H1 (cell line): ENCODE results near the gene PNLIPRP1. TPM values are rescaled to one million over a fixed set of nuclear protein-coding genes. Genes with fewer than 3 reads are reported as not detected.

Source experiments
- CTCF ChIA-PET: fragments of 300-600 bp; sonication (Branson Sonifier 250); formaldehyde crosslinking; loops from one replicate; lab custom pipeline; 2021; ENCODE audit not compliant: partially characterized antibody; lab: Charles Lee
- POLR2A ChIA-PET: fragments of 300-600 bp; sonication (Branson Sonifier 250); formaldehyde crosslinking; loops from one replicate; lab custom pipeline; 2021; ENCODE audit warnings: inconsistent platforms; ENCODE audit not compliant: partially characterized antibody; lab: Charles Lee
- DNase-seq, 2 experiments: peaks; one replicate each; pipeline versions ENCODE4 v3.0.0 to v3.0.0-alpha.2; 2010 to 2022; ENCODE audit warnings: low spot score in 2 of 2, low read depth in 1 of 2, mixed read lengths in 1 of 2
- FAIRE-seq: peaks from 2 replicates; lab custom pipeline; 2011; peaks lifted over from hg19 to GRCh38; lab: Jason Lieb, UNC
- H2AFZ ChIP-seq: 2 replicates; pipeline ENCODE4 v1.8.1; 2012; ENCODE audit warnings: low read length, inconsistent platforms
- H2AK5ac ChIP-seq: 2 replicates; pipeline ENCODE4 v1.6.1; 2013; ENCODE audit warnings: low read depth, low read length
- H2BK120ac ChIP-seq: replicated peaks from 2 replicates; pipeline ENCODE3; 2013; ENCODE audit warnings: low read depth, low read length, inconsistent platforms
- H2BK12ac ChIP-seq: 2 replicates; pipeline ENCODE4 v1.6.1; 2013; ENCODE audit warnings: low read depth, low read length
- H2BK15ac ChIP-seq: 2 replicates; pipeline ENCODE4 v1.6.1; 2013; ENCODE audit warnings: low read length
- H2BK20ac ChIP-seq: 2 replicates; pipeline ENCODE4 v1.6.1; 2013; ENCODE audit warnings: low read length
- H2BK5ac ChIP-seq: 2 replicates; pipeline ENCODE4 v1.6.1; 2013; ENCODE audit warnings: low read depth, low read length
- H3K14ac ChIP-seq: 2 replicates; pipeline ENCODE4 v1.6.1; 2013; ENCODE audit warnings: inconsistent platforms; ENCODE audit not compliant: insufficient read length
- H3K18ac ChIP-seq: 2 replicates; pipeline ENCODE4 v1.6.1; 2013; ENCODE audit warnings: low read length; ENCODE audit errors: extremely low read depth
- H3K23ac ChIP-seq: 2 replicates; pipeline ENCODE4 v1.6.1; 2013; ENCODE audit warnings: inconsistent platforms; ENCODE audit not compliant: insufficient read length
- H3K23me2 ChIP-seq: 2 replicates; pipeline ENCODE4 v1.6.1; 2013; ENCODE audit warnings: low read depth, low read length
- H3K27ac ChIP-seq: 2 replicates; pipeline ENCODE4 v1.6.1; 2011; ENCODE audit warnings: low read depth, low read length, inconsistent platforms
- H3K27me3 ChIP-seq, 4 experiments: replicated peaks in 1 of 4; 1 replicate in 1 of 4; 2 replicates in 3 of 4; pipeline versions ENCODE4 v1.6.1 to v1.8.1; 2011 to 2013; ENCODE audit warnings: low read length in 3 of 4, mild to moderate bottlenecking in 3 of 4, inconsistent platforms in 2 of 4, mixed read lengths in 2 of 4, moderate library complexity in 1 of 4; ENCODE audit not compliant: control insufficient read depth in 3 of 4, insufficient read depth in 3 of 4; ENCODE audit errors: extremely low read depth in 1 of 4
- H3K36me3 ChIP-seq, 4 experiments: 2 replicates each; pipeline versions ENCODE4 v1.6.1 to v1.8.1; 2011 to 2013; ENCODE audit warnings: mild to moderate bottlenecking in 4 of 4, low read length in 3 of 4, moderate library complexity in 2 of 4, control low read depth in 1 of 4, inconsistent platforms in 1 of 4; ENCODE audit not compliant: insufficient read depth in 4 of 4, control insufficient read depth in 2 of 4
- H3K4ac ChIP-seq: replicated peaks from 2 replicates; pipeline ENCODE3; 2013; ENCODE audit warnings: low read length, low read depth, mixed read lengths, inconsistent platforms; ENCODE audit not compliant: insufficient read length
- H3K4me1 ChIP-seq, 4 experiments: replicated peaks in 1 of 4; 1 replicate in 1 of 4; 2 replicates in 3 of 4; pipeline versions ENCODE4 v1.6.1 to v1.8.1; 2011 to 2013; ENCODE audit warnings: low read length in 3 of 4, inconsistent platforms in 2 of 4, mixed read lengths in 1 of 4; ENCODE audit not compliant: insufficient read depth in 4 of 4, control insufficient read depth in 3 of 4
- H3K4me2 ChIP-seq, 2 experiments: 2 replicates each; pipeline versions ENCODE4 v1.6.1 to v1.8.1; 2011 to 2013; ENCODE audit warnings: low read depth in 2 of 2, low read length in 2 of 2, control low read depth in 1 of 2, inconsistent platforms in 1 of 2, mild to moderate bottlenecking in 1 of 2; ENCODE audit not compliant: insufficient read depth in 1 of 2
- H3K4me3 ChIP-seq, 4 experiments: fragments of 200-600, 300-600 bp in 1 of 4; sonication (generic), shearing (Covaris generic), sonication (Bioruptor Twin) in 1 of 4; 2 replicates each; pipeline versions ENCODE4 v1.5.1 to v1.8.1; 2011 to 2016; ENCODE audit warnings: low read length in 4 of 4, low read depth in 3 of 4, control low read depth in 2 of 4, inconsistent platforms in 2 of 4, mild to moderate bottlenecking in 2 of 4, mixed read lengths in 1 of 4, moderate library complexity in 1 of 4; ENCODE audit not compliant: insufficient read depth in 2 of 4; ENCODE audit errors: extremely low read depth in 1 of 4
- H3K56ac ChIP-seq: replicated peaks from 2 replicates; pipeline ENCODE3; 2013; ENCODE audit warnings: low read depth, mild to moderate bottlenecking, mixed read lengths, low read length, inconsistent platforms; ENCODE audit not compliant: insufficient read length
- H3K79me1 ChIP-seq: 2 replicates; pipeline ENCODE4 v1.6.1; 2013; ENCODE audit warnings: low read depth, low read length, control low read depth
- H3K79me2 ChIP-seq, 2 experiments: 2 replicates each; pipeline versions ENCODE4 v1.6.1 to v1.8.1; 2012 to 2013; ENCODE audit warnings: low read length in 2 of 2, mild to moderate bottlenecking in 2 of 2, inconsistent platforms in 1 of 2; ENCODE audit not compliant: insufficient read depth in 2 of 2, control insufficient read depth in 1 of 2
- H3K9ac ChIP-seq, 4 experiments: replicated peaks in 1 of 4; 1 replicate in 1 of 4; 2 replicates in 3 of 4; pipeline versions ENCODE4 v1.6.1 to v1.8.1; 2011 to 2013; ENCODE audit warnings: low read depth in 3 of 4, low read length in 3 of 4, control low read depth in 2 of 4, mild to moderate bottlenecking in 2 of 4, moderate library complexity in 2 of 4, inconsistent platforms in 1 of 4; ENCODE audit errors: extremely low read depth in 1 of 4
- H3K9me3 ChIP-seq, 2 experiments: 2 replicates each; pipeline versions ENCODE4 v1.6.1 to v1.8.1; 2012 to 2013; ENCODE audit warnings: mild to moderate bottlenecking in 2 of 2, moderate library complexity in 2 of 2, control low read depth in 1 of 2, inconsistent platforms in 1 of 2, low read depth in 1 of 2, low read length in 1 of 2, mixed read lengths in 1 of 2; ENCODE audit not compliant: insufficient read depth in 2 of 2
- H4K20me1 ChIP-seq, 2 experiments: replicated peaks in 1 of 2; 2 replicates each; pipeline versions ENCODE3 to v1.8.1; 2011 to 2013; ENCODE audit warnings: inconsistent platforms in 2 of 2, low read length in 2 of 2, mild to moderate bottlenecking in 1 of 2; ENCODE audit not compliant: insufficient read depth in 2 of 2, control insufficient read depth in 1 of 2
- H4K5ac ChIP-seq: 2 replicates; pipeline ENCODE4 v1.6.1; 2013; ENCODE audit warnings: low read length, low read depth, mixed read lengths, inconsistent platforms; ENCODE audit not compliant: insufficient read length
- H4K8ac ChIP-seq: 2 replicates; pipeline ENCODE4 v1.8.0; 2013; ENCODE audit warnings: mild to moderate bottlenecking, moderate library complexity, low read length, inconsistent platforms; ENCODE audit not compliant: insufficient read depth; ENCODE audit errors: extremely low read depth
- H4K91ac ChIP-seq: replicated peaks from 2 replicates; pipeline ENCODE3; 2013; ENCODE audit warnings: low read length, mixed read lengths, inconsistent platforms; ENCODE audit not compliant: insufficient read length
- BRCA1 ChIP-seq: IDR thresholded peaks from 2 replicates; pipeline ENCODE4 v1.6.1; 2012; ENCODE audit warnings: low read depth, low read length, improper control_type of control experiment
- EP300 ChIP-seq, 2 experiments: IDR thresholded peaks; 1 replicate in 1 of 2; 2 replicates in 1 of 2; pipeline ENCODE4 v1.6.1; 2011 to 2012; ENCODE audit warnings: low read depth in 2 of 2, low read length in 2 of 2, mild to moderate bottlenecking in 2 of 2, borderline replicate concordance in 1 of 2, inconsistent platforms in 1 of 2, moderate library complexity in 1 of 2
- EZH2 ChIP-seq: fragments of 200-600 bp; sonication (generic); IDR thresholded peaks from 2 replicates; pipeline ENCODE4 v1.7.1; 2012; ENCODE audit warnings: low read depth, mild to moderate bottlenecking, moderate library complexity, low read length, inconsistent platforms; ENCODE audit not compliant: severe bottlenecking
- JUND ChIP-seq: IDR thresholded peaks from 2 replicates; pipeline ENCODE4 v1.6.1; 2011; ENCODE audit warnings: mild to moderate bottlenecking, improper control_type of control experiment, low read length
- NANOG ChIP-seq: IDR thresholded peaks from 2 replicates; pipeline ENCODE4 v1.6.1; 2011; ENCODE audit warnings: low read length, low read depth, mild to moderate bottlenecking, inconsistent platforms; ENCODE audit not compliant: insufficient read depth, poor library complexity, severe bottlenecking
- WGBS, 2 experiments: shearing (Covaris generic) in 1 of 2; methylation state at CpG; one replicate each; pipeline versions ENCODE4 v1.1.6 to v1.1.7; 2013 to 2015; ENCODE audit warnings: low lambda C conversion rate in 2 of 2, mixed read lengths in 2 of 2, inconsistent platforms in 1 of 2, low coverage in 1 of 2, missing lambda C conversion rate in 1 of 2; ENCODE audit not compliant: insufficient replicate concordance in 2 of 2, insufficient coverage in 1 of 2, insufficient read length in 1 of 2; ENCODE audit errors: extremely low coverage in 1 of 2, missing lambda C conversion rate in 1 of 2; 5-methylcytosine and 5-hydroxymethylcytosine counted together
- polyA plus RNA-seq, 7 experiments: library from polyadenylated mRNA; depleted of rRNA in 3 of 7; stranded (reverse) in 5 of 7; unstranded in 2 of 7; fragments of >200 nt in 5 of 7; fragments of 200-250 nt in 2 of 7; gene quantifications; 1 replicate in 5 of 7; 2 replicates in 1 of 7; 4 replicates in 1 of 7; pipeline versions ENCODE4 v1.2.1 to v1.2.3, GENCODE V29; 2011 to 2013; ENCODE audit warnings: missing spikeins in 2 of 7, mixed read lengths in 2 of 7
- total RNA-seq: library from RNA; stranded (reverse); fragmentation: NEBNext Ultra II Directional; extraction: Animal tissue kit (Norgen Biotek cat#: 25700); gene quantifications from 2 replicates; pipeline ENCODE4 v1.2.1, GENCODE V29; 2021
- TF ChIP-seq, protein P1 (sequence below): IDR thresholded peaks from 2 replicates; pipeline ENCODE4 v1.6.1; 2011; ENCODE audit warnings: low read depth, mild to moderate bottlenecking, low read length; ENCODE audit not compliant: insufficient read depth

The PNLIPRP1 gene
- total and polyA plus RNA-seq, 2 of the 8 experiments (the other 6 are each of a cell fraction or from before 2014, with no cell fraction given) = not detected

DNA sequence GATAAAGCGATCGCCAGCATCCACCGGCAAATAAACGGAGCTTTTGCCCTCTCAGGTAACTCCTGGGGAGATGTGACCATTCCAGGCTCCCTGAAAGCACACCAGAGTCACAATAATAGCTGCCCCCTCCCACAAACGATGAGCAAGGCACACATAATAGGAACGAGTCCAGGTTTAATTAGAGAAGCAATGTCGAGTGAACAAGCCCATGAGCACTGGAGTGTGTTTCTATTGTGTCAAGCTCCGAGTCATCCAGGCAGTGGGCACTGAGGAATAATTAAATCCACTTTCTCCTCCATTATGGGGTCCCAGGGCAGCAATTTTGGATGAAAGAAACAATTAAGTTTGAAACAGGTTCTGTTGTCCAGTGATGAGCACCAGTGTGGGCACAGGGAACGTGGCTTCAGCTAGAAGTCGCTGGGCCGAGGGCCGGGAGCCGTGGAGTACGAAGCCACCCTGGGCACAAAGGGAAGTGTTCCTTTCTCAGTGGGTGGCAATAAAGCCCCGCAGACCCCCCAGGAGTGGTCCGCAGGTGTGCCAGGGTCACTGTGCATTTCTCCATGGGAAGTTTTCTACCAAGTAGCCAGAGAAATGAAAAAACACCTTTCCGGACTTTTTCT lies 41.9 kb downstream of the PNLIPRP1 start:
- no peak overlapping the region for H3K23ac ChIP-seq
- no peak overlapping the region for H3K4ac ChIP-seq
- DNase-seq (no peak), FAIRE-seq (no peak)
- no peak overlapping the region for H3K27ac ChIP-seq
- no peak overlapping the region for H3K56ac ChIP-seq
- peaks cover 4% of the 10 kb centered on the region; the same call in 1 of the 2 replicates for H3K23me2 ChIP-seq
- POLR2A ChIA-PET = no interaction called here
- peaks cover 0 to 3% (median 0%) of the 10 kb centered on the region in 4 experiments; a peak in 1 of 7 replicates for H3K4me1 ChIP-seq
- TF ChIP-seq EP300 (IDR thresholded peaks at IDR 0.05; ENCODE audit: borderline replicate concordance in 1 of 2, low read depth in 2 of 2, low read length in 2 of 2) = no peak
- TF ChIP-seq, protein P1, sequence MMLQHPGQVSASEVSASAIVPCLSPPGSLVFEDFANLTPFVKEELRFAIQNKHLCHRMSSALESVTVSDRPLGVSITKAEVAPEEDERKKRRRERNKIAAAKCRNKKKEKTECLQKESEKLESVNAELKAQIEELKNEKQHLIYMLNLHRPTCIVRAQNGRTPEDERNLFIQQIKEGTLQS = no peak
- no peak for TF ChIP-seq BRCA1
- TF ChIP-seq NANOG = no peak
- TF ChIP-seq JUND = no peak
- no peak for TF ChIP-seq EZH2
- H3K79me2 ChIP-seq = no peaks in the 10 kb centered on the region
- no peak overlapping the region for H2AFZ ChIP-seq
- H3K79me1 ChIP-seq = no peaks in the 10 kb centered on the region
- no peak overlapping the region for H3K18ac ChIP-seq
- no peaks in the 10 kb centered on the region for H3K9me3 ChIP-seq
- no peak overlapping the region for H2BK5ac ChIP-seq
- no peak overlapping the region for H3K4me3 ChIP-seq
- no peak overlapping the region for H2BK15ac ChIP-seq
- no peaks in the 10 kb centered on the region for H4K20me1 ChIP-seq
- H2AK5ac ChIP-seq = no peak overlapping the region
- CTCF ChIA-PET = interaction anchor here (0.9 to 1.3 kb wide), 2 partner anchors 49 to 156 kb away, joined by 4 to 9 read pairs; no protein-coding TSS in a partner anchor
- H3K36me3 ChIP-seq = no peaks in the 10 kb centered on the region
- H3K4me2 ChIP-seq = no peak overlapping the region
- H4K91ac ChIP-seq = no peak overlapping the region
- no peak overlapping the region for H2BK12ac ChIP-seq
- H4K8ac ChIP-seq = peak overlapping the region; percentile 21; the same call in 1 of the 2 replicates
- no peak overlapping the region for H3K9ac ChIP-seq
- H4K5ac ChIP-seq = no peak overlapping the region
- H2BK120ac ChIP-seq = no peak overlapping the region
- WGBS, 2 experiments = 92% methylated on average over 17 of the region's 17 CpGs; no CpG with 5 or more reads in 1 of the 2 experiments
- no peak overlapping the region for H2BK20ac ChIP-seq
- H3K14ac ChIP-seq = no peak overlapping the region
- H3K27me3 ChIP-seq = no peaks in the 10 kb centered on the region
